HL-60/S4 treated with phorbol 12-myristate 13-acetate at 8.2 ng/mL for 4 days and 3 days (cell line): ENCODE data around the gene OBSCN.
"Not testable (repeated sequence)": the region's sequence is repeated elsewhere in the genome, so short reads cannot be mapped to it uniquely, and the experiment has no call there.

Experiments
- in situ Hi-C: fragments of 300-500 bp; cut with MboI; formaldehyde crosslinking; loops from 2 replicates; pipeline ENCODE4 v1.15.0; 2022; ENCODE audit warnings: low sequenced_read_pairs

Gene OBSCN

GRCh38 chr1:228169345-228169744, 38.5 kb upstream of the OBSCN start:
- in situ Hi-C loops: no loop called here

GRCh38 chr1:228170666-228171065, 37.2 kb upstream of the OBSCN start:
- in situ Hi-C loops: no loop called here

GRCh38 chr1:228171221-228171891, 36.5 kb upstream of the OBSCN start:
- in situ Hi-C loops: no loop called here

GRCh38 chr1:228172591-228173527, 35.0 kb upstream of the OBSCN start:
- in situ Hi-C loops: no loop called here

GRCh38 chr1:228173528-228174481, 34.0 kb upstream of the OBSCN start:
- in situ Hi-C loops: not testable (repeated sequence)

GRCh38 chr1:228174482-228175315, 33.1 kb upstream of the OBSCN start:
- in situ Hi-C loops: no loop called here

- in situ Hi-C loops: no loop called here
Measured at GRCh38 chr1:228175316-228176023, 32.4 kb upstream of the OBSCN start.

GRCh38 chr1:228176024-228176395, 31.8 kb upstream of the OBSCN start:
- in situ Hi-C loops: no loop called here

GRCh38 chr1:228176461-228177182, 31.2 kb upstream of the OBSCN start:
- in situ Hi-C loops: no loop called here

GRCh38 chr1:228177183-228177475, 30.7 kb upstream of the OBSCN start:
- in situ Hi-C loops: no loop called here

GRCh38 chr1:228177721-228178710, 29.8 kb upstream of the OBSCN start:
- in situ Hi-C loops: no loop called here

- in situ Hi-C loops: no loop called here
Measured at GRCh38 chr1:228178737-228179684, 28.8 kb upstream of the OBSCN start.

- in situ Hi-C loops: no loop called here
Measured at GRCh38 chr1:228180271-228180958, 27.4 kb upstream of the OBSCN start.

GRCh38 chr1:228180959-228181644, 26.7 kb upstream of the OBSCN start:
- in situ Hi-C loops: no loop called here

- in situ Hi-C loops: no loop called here
Measured at GRCh38 chr1:228181645-228182034, 26.2 kb upstream of the OBSCN start.
